HEK293T (cell line): Measurements from ENCODE around the gene TES.

Source experiments
- CTCF ChIA-PET: fragments of 350-600 bp; formaldehyde crosslinking; extraction: SDS; loops from one replicate; lab custom pipeline; 2021; ENCODE audit warnings: antibody characterized with exemption, inconsistent platforms; lab: Yijun Ruan, JAX
- POLR2A ChIA-PET: fragments of 350-600 bp; formaldehyde crosslinking; extraction: SDS; loops from one replicate; lab custom pipeline; 2020; ENCODE audit warnings: antibody characterized with exemption, inconsistent platforms; lab: Yijun Ruan, JAX
- DNase-seq: peaks from one replicate; pipeline ENCODE4 v3.0.0; 2012; ENCODE audit warnings: mixed read lengths; ENCODE audit errors: extremely low spot score
- ARNT ChIP-seq: fragments of 450-650 bp; IDR thresholded peaks from 2 replicates; pipeline ENCODE4 v1.6.1; 2017; ENCODE audit warnings: mild to moderate bottlenecking
- BHLHE40 ChIP-seq: fragments of 450-650 bp; IDR thresholded peaks from 2 replicates; pipeline ENCODE4 v1.6.1; 2016; ENCODE audit warnings: mild to moderate bottlenecking, moderate library complexity, borderline replicate concordance
- CTBP1 ChIP-seq: fragments of 450-650 bp; IDR thresholded peaks from 2 replicates; pipeline ENCODE4 v1.6.1; 2016; ENCODE audit warnings: borderline replicate concordance
- ELF4 ChIP-seq: fragments of 450-650 bp; IDR thresholded peaks from 2 replicates; pipeline ENCODE4 v1.6.1; 2017; ENCODE audit warnings: antibody characterized with exemption
- FOXA1 ChIP-seq: fragments of 450-650 bp; IDR thresholded peaks from 2 replicates; pipeline ENCODE4 v1.6.1; 2016; ENCODE audit warnings: mild to moderate bottlenecking
- FOXK2 ChIP-seq: fragments of 450-650 bp; IDR thresholded peaks from 2 replicates; pipeline ENCODE4 v1.6.1; 2016; ENCODE audit warnings: mild to moderate bottlenecking
- FOXM1 ChIP-seq: fragments of 450-650 bp; IDR thresholded peaks from 2 replicates; pipeline ENCODE4 v1.6.1; 2017; ENCODE audit warnings: mild to moderate bottlenecking, borderline replicate concordance
- HDGF ChIP-seq: fragments of 450-650 bp; IDR thresholded peaks from 2 replicates; pipeline ENCODE4 v1.6.1; 2017; ENCODE audit warnings: antibody characterized with exemption, borderline replicate concordance
- L3MBTL2 ChIP-seq: fragments of 450-650 bp; conservative IDR thresholded peaks from 2 replicates; pipeline ENCODE4 v1.6.1; 2016; ENCODE audit warnings: mild to moderate bottlenecking
- LEF1 ChIP-seq: fragments of 450-650 bp; IDR thresholded peaks from 2 replicates; pipeline ENCODE4 v1.6.1; 2017; ENCODE audit warnings: mild to moderate bottlenecking, borderline replicate concordance
- NFRKB ChIP-seq: fragments of 450-650 bp; IDR thresholded peaks from 2 replicates; pipeline ENCODE4 v1.6.1; 2016; ENCODE audit warnings: mild to moderate bottlenecking, moderate library complexity
- PKNOX1 ChIP-seq: fragments of 450-650 bp; IDR thresholded peaks from 2 replicates; pipeline ENCODE4 v1.6.1; 2016
- SP1 ChIP-seq: fragments of 450-650 bp; IDR thresholded peaks from 2 replicates; pipeline ENCODE4 v1.6.1; 2017
- SUZ12 ChIP-seq: fragments of 450-650 bp; IDR thresholded peaks from 2 replicates; pipeline ENCODE4 v1.6.1; 2016; ENCODE audit warnings: mild to moderate bottlenecking
- TARDBP ChIP-seq: fragments of 450-650 bp; IDR thresholded peaks from 2 replicates; pipeline ENCODE4 v1.6.1; 2016
- ZNF384 ChIP-seq: fragments of 450-650 bp; IDR thresholded peaks from 2 replicates; pipeline ENCODE4 v1.6.1; 2016

TES gene

GRCh38 chr7:116185450-116185849 is 24.9 kb upstream of the TES start:
- TF ChIP-seq PKNOX1 (no peak), NFRKB (no peak)
- no peak for DNase-seq
- ChIA-PET CTCF (no interaction called here), POLR2A (interaction anchor here (0.9 to 1.1 kb wide), 2 partner anchors 25 to 50 kb away, joined by 3 to 5 read pairs; partner anchors contain the start of gene TES)

GRCh38 chr7:116185956-116186355 is 24.4 kb upstream of the TES start:
- DNase-seq = no peak
- ChIA-PET POLR2A (interaction anchor here (1.1 kb wide), 1 partner anchor 25 kb away, joined by 5 read pairs; the partner anchor contains the start of gene TES), CTCF (no interaction called here)
- no peak for TF ChIP-seq SUZ12
- TF ChIP-seq SP1 = no peak
- TF ChIP-seq ARNT = no peak
- no peak for TF ChIP-seq CTBP1

- ChIA-PET POLR2A (no interaction called here), CTCF (no interaction called here)
- TF ChIP-seq L3MBTL2 (no peak), FOXM1 (no peak), CTBP1 (no peak)
- DNase-seq = no peak
Measured at GRCh38 chr7:116187400-116187799, 22.9 kb upstream of the TES start.

- POLR2A ChIA-PET = no interaction called here
- TF ChIP-seq L3MBTL2 (no peak), ELF4 (no peak), LEF1 (no peak), SUZ12 (no peak), SP1 (no peak), ZNF384 (no peak), FOXM1 (no peak), FOXA1 (no peak), BHLHE40 (no peak), ARNT (no peak), HDGF (no peak), TARDBP (no peak), NFRKB (no peak)
- CTCF ChIA-PET = interaction anchor here (1.3 kb wide), 1 partner anchor 13 kb away, joined by 4 read pairs; no protein-coding TSS in a partner anchor
- no peak for DNase-seq
Measured at GRCh38 chr7:116193329-116194087, 16.8 kb upstream of the TES start.

- ChIA-PET POLR2A (no interaction called here), CTCF (interaction anchor here (1.3 kb wide), 1 partner anchor 14 kb away, joined by 4 read pairs; no protein-coding TSS in a partner anchor)
- no peak for DNase-seq
- TF ChIP-seq ZNF384 (no peak), ELF4 (no peak), TARDBP (no peak), FOXM1 (no peak), SP1 (no peak), BHLHE40 (no peak), L3MBTL2 (no peak), HDGF (no peak), SUZ12 (no peak), LEF1 (no peak), PKNOX1 (no peak), ARNT (no peak), FOXK2 (no peak), CTBP1 (no peak), NFRKB (no peak), FOXA1 (no peak)
Measured at GRCh38 chr7:116194115-116194514, 16.2 kb upstream of the TES start.

GRCh38 chr7:116195451-116195850 is 14.9 kb upstream of the TES start:
- ChIA-PET POLR2A (no interaction called here), CTCF (interaction anchor here (1.2 kb wide), 1 partner anchor 15 kb away, joined by 3 read pairs; no protein-coding TSS in a partner anchor)
- DNase-seq = no peak
- TF ChIP-seq SUZ12 = no peak
- no peak for TF ChIP-seq ELF4

- ChIA-PET POLR2A (no interaction called here), CTCF (interaction anchor here (0.7 kb wide), 1 partner anchor 61 kb away, joined by 4 read pairs; no protein-coding TSS in a partner anchor)
- DNase-seq = no peak
- TF ChIP-seq BHLHE40 (no peak), HDGF (no peak), FOXM1 (no peak), FOXA1 (no peak), LEF1 (no peak), PKNOX1 (no peak), ARNT (no peak), L3MBTL2 (no peak), TARDBP (no peak), ZNF384 (no peak), NFRKB (no peak), CTBP1 (no peak), SP1 (no peak), SUZ12 (no peak), ELF4 (no peak), FOXK2 (no peak)
Measured at GRCh38 chr7:116196947-116197346, 13.4 kb upstream of the TES start.
